ENCODE results near the gene PHLDA2.
A peak's percentile ranks its signal among the peaks of the same experiment; 100 is the strongest.
"Not testable (repeated sequence)": the region's sequence is repeated elsewhere in the genome, so short reads cannot be mapped to it uniquely, and the experiment has no call there.

PHLDA2 gene

GRCh38 chr11:2914455-2915195 is 14.6 kb downstream of the PHLDA2 start:
- no peak for DNase-seq (ENCODE audit: low spot score)

- no peak for DNase-seq (ENCODE audit: low spot score)
Observed at GRCh38 chr11:2913776-2914175, 15.4 kb downstream of the PHLDA2 start.

DNA sequence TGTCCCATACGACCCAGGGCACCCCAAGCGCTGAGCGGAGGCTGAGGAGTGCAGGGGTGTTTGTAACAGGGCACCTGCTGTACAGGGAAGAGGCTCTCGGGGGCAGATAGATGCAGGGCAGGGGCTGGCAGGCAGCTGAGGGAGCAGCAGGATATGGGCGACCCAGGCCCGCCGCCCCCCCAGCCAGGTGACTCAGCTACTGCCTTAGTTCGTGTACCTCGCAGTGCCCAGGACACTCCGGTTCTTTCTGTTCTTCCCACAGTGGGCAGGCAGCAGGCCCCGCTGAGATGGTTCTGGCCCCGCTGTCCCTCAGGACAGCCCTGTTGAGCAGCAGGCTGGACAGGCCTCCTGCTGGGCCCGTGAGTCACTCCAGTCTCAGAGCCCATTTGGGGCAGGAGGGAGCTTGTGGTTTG is 16.2 kb downstream of the PHLDA2 start:
- no peak for DNase-seq (ENCODE audit: low spot score)

- no peak for DNase-seq (ENCODE audit: low spot score)
Observed at GRCh38 chr11:2912498-2912897, 16.7 kb downstream of the PHLDA2 start.

DNA sequence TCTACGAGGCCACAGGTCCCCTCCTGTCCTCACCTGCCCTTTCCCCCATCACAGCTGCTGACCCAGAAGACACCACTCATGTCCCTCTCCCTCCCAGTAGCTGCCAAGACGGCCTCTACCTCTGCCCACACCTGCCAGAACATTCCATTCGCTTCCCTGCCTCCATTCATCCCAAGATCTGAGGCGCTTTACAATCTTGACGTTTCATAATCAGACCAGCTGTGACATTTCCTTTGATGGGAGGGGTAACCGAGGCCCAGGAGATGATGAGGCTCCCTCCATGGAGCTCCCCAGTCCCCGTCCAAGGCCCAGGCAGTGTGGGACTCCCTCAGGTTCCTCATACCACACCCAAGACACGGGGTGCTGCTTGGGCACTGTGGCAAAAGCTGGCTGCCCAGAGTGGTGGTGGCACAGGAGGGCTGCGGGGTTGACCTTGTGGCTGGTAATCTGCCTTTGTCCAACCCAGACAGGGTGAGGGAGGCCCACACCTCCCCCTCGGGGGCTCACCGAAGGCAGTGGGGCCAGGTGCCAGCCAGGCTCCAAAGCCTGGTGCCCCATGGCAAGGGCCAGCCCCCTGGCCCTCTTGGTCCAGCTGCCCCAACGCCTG is 17.3 kb downstream of the PHLDA2 start:
- DNase-seq (ENCODE audit: low spot score) = no peak

DNA sequence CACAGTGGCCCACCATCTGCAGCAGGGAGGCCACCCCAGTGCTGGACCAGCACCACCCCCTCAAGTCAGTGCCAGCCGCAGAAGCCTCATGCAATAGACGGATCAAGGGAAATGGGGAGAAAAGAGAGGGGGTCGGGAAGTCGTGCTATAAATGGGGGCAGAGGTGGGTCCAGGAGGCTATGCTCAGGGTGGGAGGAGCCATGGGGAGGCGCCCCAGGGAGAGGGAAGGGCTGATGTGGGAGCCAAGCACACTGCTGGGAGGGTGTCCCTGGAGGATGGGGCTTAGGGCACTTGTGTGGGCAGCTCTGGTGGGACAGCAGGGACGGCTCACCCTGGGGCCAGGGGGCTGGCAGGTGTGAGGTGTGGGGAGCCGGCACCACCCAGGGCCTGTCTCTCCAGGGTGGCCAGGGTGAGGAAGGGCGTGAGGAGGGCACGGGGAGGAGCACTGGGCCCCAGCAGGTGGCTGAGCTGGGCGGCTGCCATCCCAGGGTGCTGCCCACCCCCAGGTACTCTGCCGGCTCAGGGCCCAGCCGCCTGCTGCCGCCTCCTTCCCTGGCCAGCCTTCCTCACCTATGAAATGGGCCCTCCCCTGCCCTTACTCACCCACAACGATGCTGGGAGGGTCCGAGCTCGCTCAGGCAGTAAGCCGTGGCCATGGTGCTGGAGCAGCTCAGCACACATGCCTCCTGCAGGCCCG is 18.0 kb downstream of the PHLDA2 start:
- DNase-seq (ENCODE audit: low spot score) = no peak

DNA sequence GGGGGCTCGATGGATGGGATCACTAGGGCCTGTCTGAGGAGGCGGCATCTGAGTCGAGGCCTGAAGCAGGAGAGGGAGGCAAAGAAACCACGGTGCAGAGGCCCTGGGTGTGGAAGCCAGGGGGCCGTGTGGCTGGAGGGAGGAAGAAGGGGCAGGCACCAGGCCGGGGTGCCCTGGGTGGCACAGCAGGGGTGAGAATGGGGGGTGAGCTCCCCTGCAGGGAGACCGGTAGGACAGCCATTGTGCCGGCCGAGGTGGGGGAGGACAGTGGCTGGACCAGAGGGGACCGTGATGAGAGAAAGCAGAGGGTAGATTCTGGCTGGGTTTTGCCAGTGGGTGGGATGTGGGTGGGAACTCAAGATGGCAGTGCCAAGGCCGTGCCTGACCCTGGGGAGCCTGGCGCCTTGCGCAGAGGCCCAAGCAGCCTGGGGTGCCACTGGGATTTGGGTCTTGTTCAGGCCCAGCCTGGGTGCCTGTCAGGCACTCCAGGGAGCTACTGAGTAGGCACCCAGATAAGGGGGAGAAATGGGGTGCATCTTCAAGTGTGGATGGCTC is 18.7 kb downstream of the PHLDA2 start:
- no peak for DNase-seq (ENCODE audit: low spot score)

DNA sequence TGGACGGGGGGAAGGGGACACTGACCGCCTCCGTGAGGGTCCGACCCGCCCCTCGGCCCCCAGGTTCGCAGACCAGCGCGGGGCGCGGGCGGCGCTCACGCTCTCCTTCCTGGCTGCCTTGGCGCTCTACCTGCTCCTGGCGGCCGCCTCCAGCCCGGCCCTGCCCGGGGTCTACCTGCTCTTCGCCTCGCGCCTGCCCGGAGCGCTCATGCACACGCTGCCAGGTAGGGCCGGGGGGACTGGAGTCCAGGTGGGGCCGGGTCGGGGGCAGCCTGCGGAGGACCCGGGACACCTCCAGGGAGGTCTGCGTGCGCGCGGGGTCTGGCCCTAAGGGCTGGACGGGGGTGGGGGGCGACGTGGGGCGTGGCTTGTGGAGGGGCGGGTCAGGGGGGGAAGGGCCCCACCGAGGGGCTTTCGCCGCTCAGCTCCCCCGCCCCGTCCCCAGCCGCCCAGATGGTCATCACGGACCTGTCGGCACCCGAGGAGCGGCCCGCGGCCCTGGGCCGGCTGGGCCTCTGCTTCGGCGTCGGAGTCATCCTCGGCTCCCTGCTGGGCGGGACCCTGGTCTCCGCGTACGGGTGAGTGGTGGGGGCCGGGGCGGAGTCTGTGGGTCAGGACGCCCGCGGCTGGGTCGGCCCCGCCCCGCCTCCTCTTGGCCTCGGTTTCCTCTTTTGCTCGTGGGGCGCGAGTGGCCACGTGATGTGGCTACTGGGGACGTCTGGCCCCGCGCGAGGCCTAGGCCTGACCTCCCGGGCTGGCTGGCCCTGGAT is 19.9 kb downstream of the PHLDA2 start:
- no peak for DNase-seq (ENCODE audit: low spot score)

DNA sequence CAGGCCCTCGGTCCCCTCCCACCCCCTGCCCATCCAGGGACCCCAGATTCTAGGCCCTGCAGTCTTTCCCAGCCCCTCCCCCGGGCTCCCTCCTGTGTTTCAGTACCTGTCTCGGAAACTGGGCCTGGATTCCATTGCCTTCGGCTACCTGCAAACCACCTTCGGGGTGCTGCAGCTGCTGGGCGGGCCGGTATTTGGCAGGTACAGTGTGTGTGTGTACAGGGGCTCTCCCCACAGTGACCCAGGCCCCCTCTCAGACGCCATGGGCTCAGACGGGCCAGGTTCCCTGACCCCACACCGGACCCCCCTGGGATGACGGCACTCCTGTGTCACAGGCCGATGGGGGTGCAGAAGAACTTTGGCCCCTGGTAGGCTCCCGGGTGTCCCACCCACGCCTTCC is 21.1 kb downstream of the PHLDA2 start:
- no peak for DNase-seq (ENCODE audit: low spot score)

GRCh38 chr11:2905299-2905698 is 23.9 kb downstream of the PHLDA2 start:
- DNase-seq (ENCODE audit: low spot score) = not testable (repeated sequence)

- DNase-seq (ENCODE audit: low spot score) = no peak
Observed at GRCh38 chr11:2904153-2905052, 24.8 kb downstream of the PHLDA2 start.

DNA sequence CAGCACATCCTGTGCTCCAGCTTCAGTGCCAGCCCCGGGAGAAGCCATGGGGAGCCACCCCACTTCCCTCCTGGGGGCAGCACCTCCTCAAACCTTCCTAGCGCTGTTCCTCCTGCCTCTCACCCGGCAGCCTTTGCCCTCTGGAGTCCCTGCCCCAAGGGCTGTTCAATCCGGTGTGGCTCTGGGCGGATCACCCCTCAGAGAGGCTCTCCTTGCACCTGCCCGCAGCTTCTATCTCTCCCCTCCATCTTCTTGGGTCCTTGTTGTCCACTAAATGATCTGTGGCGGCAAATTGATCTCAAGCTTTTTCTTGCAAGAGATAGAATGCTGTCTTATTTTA is 25.6 kb downstream of the PHLDA2 start:
- no peak for DNase-seq (ENCODE audit: low spot score)

- no peak for DNase-seq (ENCODE audit: low spot score)
Observed at GRCh38 chr11:2902784-2903671, 26.2 kb downstream of the PHLDA2 start.

- DNase-seq (ENCODE audit: low spot score) = peak; percentile 92
Observed at GRCh38 chr11:2901854-2902783, 27.1 kb downstream of the PHLDA2 start.

- no peak for DNase-seq (ENCODE audit: low spot score)
Observed at GRCh38 chr11:2901196-2901796, 27.9 kb downstream of the PHLDA2 start.

GRCh38 chr11:2899080-2899783 is 30.0 kb downstream of the PHLDA2 start:
- no peak for DNase-seq (ENCODE audit: low spot score)

DNA sequence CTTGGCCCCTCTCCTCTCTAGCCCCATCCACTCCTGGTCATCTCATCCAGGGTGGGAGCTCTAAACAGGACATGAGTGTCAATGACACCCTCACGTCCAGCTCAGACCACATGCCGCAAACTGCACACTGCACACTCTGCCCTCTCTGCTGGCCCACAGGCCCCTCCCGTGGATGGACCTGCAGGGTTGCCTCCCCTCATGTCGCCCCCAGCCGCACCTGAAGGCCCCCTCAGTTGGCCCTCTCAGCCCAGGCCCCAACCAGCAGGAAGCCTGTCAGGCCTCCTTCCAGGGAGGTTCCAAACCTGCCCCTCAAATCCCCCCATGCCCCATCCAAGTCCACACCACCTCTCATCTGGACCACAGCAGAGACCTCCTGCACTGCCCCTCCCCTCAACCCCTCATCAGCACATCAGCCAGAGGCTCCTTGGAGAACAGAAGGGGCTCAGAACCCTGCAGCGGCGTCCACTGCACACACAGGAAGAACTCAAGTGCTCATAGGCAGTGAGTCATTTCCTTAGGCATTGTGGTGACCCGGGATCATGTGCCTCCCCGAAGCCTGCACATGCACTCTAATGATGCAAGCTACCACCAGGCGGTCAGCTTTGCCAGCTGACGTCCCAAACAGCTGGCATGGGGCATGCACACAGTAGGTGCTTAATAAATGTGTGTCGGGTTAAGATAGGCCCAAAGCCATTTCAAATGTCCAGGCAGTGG is 30.7 kb downstream of the PHLDA2 start:
- DNase-seq (ENCODE audit: low spot score) = peak; percentile 70
